Mesothelial cell of epicardium (in vitro differentiated cells): Measurements from ENCODE around the gene MAGEA8. TPM values are rescaled to one million over a fixed set of nuclear protein-coding genes. Genes with fewer than 3 reads are reported as not detected.

ENCODE experiments used
- DNase-seq, 2 experiments: peaks; one replicate each; pipeline ENCODE4 v3.0.0; 2021; ENCODE audit warnings: low spot score in 2 of 2; ENCODE audit not compliant: unreplicated experiment in 2 of 2
- H3K27ac Mint-ChIP-seq: 2 replicates; pipeline ENCODE4 v1.8.0; 2021; ENCODE audit warnings: mixed read lengths
- H3K27me3 Mint-ChIP-seq: 2 replicates; pipeline ENCODE4 v1.8.0; 2021; ENCODE audit warnings: low read depth, mixed read lengths
- H3K36me3 Mint-ChIP-seq: 2 replicates; pipeline ENCODE4 v1.8.0; 2021; ENCODE audit warnings: mixed read lengths
- H3K4me1 Mint-ChIP-seq: 2 replicates; pipeline ENCODE4 v1.8.0; 2021; ENCODE audit warnings: mixed read lengths
- H3K4me3 Mint-ChIP-seq: 2 replicates; pipeline ENCODE4 v1.8.0; 2021; ENCODE audit warnings: mild to moderate bottlenecking, moderate library complexity, mixed read lengths
- H3K9me3 Mint-ChIP-seq: 2 replicates; pipeline ENCODE4 v1.8.0; 2021; ENCODE audit warnings: mixed read lengths
- CTCF ChIP-seq: fragments of 200-600 bp; sonication (generic); IDR thresholded peaks from one replicate; pipeline ENCODE4 v1.5.0; 2021; ENCODE audit warnings: antibody characterized with exemption; ENCODE audit not compliant: unreplicated experiment
- total RNA-seq: library from RNA; stranded (reverse); gene quantifications from 3 replicates; pipeline ENCODE4 v1.2.1, GENCODE V29; 2021

Gene MAGEA8
- total RNA-seq, 1 donor from 2014 or later, result not detected

GRCh38 chrX:149845385-149845784 is 35.6 kb upstream of the MAGEA8 start:
- H3K4me1 Mint-ChIP-seq, result no peaks in the 10 kb centered on the region
- H3K27me3 Mint-ChIP-seq, result no peaks in the 10 kb centered on the region
- TF ChIP-seq CTCF, result no peak
- H3K36me3 Mint-ChIP-seq, result peaks cover 4% of the 10 kb centered on the region
- peaks cover 27% of the 10 kb centered on the region for H3K9me3 Mint-ChIP-seq
- no peak overlapping the region for H3K4me3 Mint-ChIP-seq
- DNase-seq, result no peak
- H3K27ac Mint-ChIP-seq, result no peak overlapping the region

GRCh38 chrX:149846789-149847188 is 34.2 kb upstream of the MAGEA8 start:
- Mint-ChIP-seq H3K27me3 (no peaks in the 10 kb centered on the region), H3K9me3 (peaks cover 25% of the 10 kb centered on the region), H3K36me3 (peaks cover 4% of the 10 kb centered on the region), H3K4me3 (no peak overlapping the region), H3K4me1 (no peaks in the 10 kb centered on the region), H3K27ac (no peak overlapping the region)
- DNase-seq, result no peak
- no peak for TF ChIP-seq CTCF

GRCh38 chrX:149848855-149849254 is 32.1 kb upstream of the MAGEA8 start:
- Mint-ChIP-seq H3K4me1 (no peaks in the 10 kb centered on the region), H3K36me3 (no peaks in the 10 kb centered on the region), H3K27ac (no peak overlapping the region), H3K4me3 (no peak overlapping the region), H3K27me3 (no peaks in the 10 kb centered on the region), H3K9me3 (peaks cover 29% of the 10 kb centered on the region)
- TF ChIP-seq CTCF, result no peak
- DNase-seq, result no peak

GRCh38 chrX:149849787-149850186 is 31.2 kb upstream of the MAGEA8 start:
- Mint-ChIP-seq H3K36me3 (no peaks in the 10 kb centered on the region), H3K27ac (no peak overlapping the region), H3K4me3 (no peak overlapping the region), H3K27me3 (no peaks in the 10 kb centered on the region), H3K4me1 (no peaks in the 10 kb centered on the region), H3K9me3 (peaks cover 26% of the 10 kb centered on the region)
- TF ChIP-seq CTCF, result no peak
- DNase-seq, result no peak

GRCh38 chrX:149851864-149852263 is 29.1 kb upstream of the MAGEA8 start:
- no peaks in the 10 kb centered on the region for H3K36me3 Mint-ChIP-seq

More at GRCh38 chrX:149851864-149852263, 29.1 kb upstream of the MAGEA8 start:
- H3K9me3 Mint-ChIP-seq, result peaks cover 29% of the 10 kb centered on the region
- no peak overlapping the region for H3K4me3 Mint-ChIP-seq
- H3K4me1 Mint-ChIP-seq, result no peaks in the 10 kb centered on the region
- no peak overlapping the region for H3K27ac Mint-ChIP-seq
- DNase-seq, result no peak
- no peaks in the 10 kb centered on the region for H3K27me3 Mint-ChIP-seq
- no peak for TF ChIP-seq CTCF
